HEK293T (cell line): ENCODE results near the gene SCYGR5.

Experiments used
- ELF4 ChIP-seq: fragments of 450-650 bp; IDR thresholded peaks from 2 replicates; pipeline ENCODE4 v1.6.1; 2017; ENCODE audit warnings: antibody characterized with exemption
- FOXA1 ChIP-seq: fragments of 450-650 bp; IDR thresholded peaks from 2 replicates; pipeline ENCODE4 v1.6.1; 2016; ENCODE audit warnings: mild to moderate bottlenecking
- FOXK2 ChIP-seq: fragments of 450-650 bp; IDR thresholded peaks from 2 replicates; pipeline ENCODE4 v1.6.1; 2016; ENCODE audit warnings: mild to moderate bottlenecking
- NFRKB ChIP-seq: fragments of 450-650 bp; IDR thresholded peaks from 2 replicates; pipeline ENCODE4 v1.6.1; 2016; ENCODE audit warnings: mild to moderate bottlenecking, moderate library complexity
- SP1 ChIP-seq: fragments of 450-650 bp; IDR thresholded peaks from 2 replicates; pipeline ENCODE4 v1.6.1; 2017
- SUZ12 ChIP-seq: fragments of 450-650 bp; IDR thresholded peaks from 2 replicates; pipeline ENCODE4 v1.6.1; 2016; ENCODE audit warnings: mild to moderate bottlenecking
- TF ChIP-seq, protein P1 (sequence below): fragments of 450-650 bp; IDR thresholded peaks from 2 replicates; pipeline ENCODE4 v1.6.1; 2016

DNA sequence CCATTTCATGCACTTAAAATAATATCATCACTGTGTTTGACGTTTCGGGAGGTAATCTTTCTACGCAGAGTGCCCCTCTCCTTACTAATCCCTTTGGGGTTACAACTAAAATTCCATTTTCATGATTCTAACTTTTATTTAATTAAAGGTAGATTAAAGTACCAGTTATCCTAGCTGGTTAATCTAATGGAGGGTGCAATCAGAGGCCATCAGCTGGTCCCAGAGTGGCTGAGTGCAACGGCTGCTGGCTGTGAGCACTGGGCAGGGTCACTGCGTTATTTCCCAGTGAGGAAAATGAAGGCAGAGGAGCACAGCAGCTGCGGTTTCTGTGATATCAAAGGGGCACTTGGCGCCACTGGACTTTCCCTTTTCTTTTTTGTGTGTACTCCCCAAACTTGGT is 37.2 kb upstream of the SCYGR5 start:
- TF ChIP-seq ELF4 (no peak), SP1 (no peak), SUZ12 (no peak), FOXA1 (no peak), FOXK2 (no peak), NFRKB (no peak)
- TF ChIP-seq, protein P1, sequence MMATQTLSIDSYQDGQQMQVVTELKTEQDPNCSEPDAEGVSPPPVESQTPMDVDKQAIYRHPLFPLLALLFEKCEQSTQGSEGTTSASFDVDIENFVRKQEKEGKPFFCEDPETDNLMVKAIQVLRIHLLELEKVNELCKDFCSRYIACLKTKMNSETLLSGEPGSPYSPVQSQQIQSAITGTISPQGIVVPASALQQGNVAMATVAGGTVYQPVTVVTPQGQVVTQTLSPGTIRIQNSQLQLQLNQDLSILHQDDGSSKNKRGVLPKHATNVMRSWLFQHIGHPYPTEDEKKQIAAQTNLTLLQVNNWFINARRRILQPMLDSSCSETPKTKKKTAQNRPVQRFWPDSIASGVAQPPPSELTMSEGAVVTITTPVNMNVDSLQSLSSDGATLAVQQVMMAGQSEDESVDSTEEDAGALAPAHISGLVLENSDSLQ, result no peak
